AG09309 (cell line): ENCODE results near the gene IQCE.
"Not testable (repeated sequence)": the region's sequence is repeated elsewhere in the genome, so short reads cannot be mapped to it uniquely, and the experiment has no call there.

ENCODE experiments used
- DNase-seq: peaks from one replicate; pipeline ENCODE4 v3.0.0-alpha.2; 2010; ENCODE audit warnings: low read depth
- H3K4me3 ChIP-seq: 2 replicates; pipeline ENCODE4 v1.5.1; 2011; ENCODE audit warnings: mild to moderate bottlenecking, low read depth, low read length, moderate library complexity; ENCODE audit not compliant: control insufficient read depth
- TF ChIP-seq, protein P1 (sequence below): IDR thresholded peaks from 2 replicates; pipeline ENCODE4 v1.5.1; 2011; ENCODE audit warnings: mild to moderate bottlenecking, low read depth, low read length, inconsistent platforms; ENCODE audit not compliant: insufficient read depth, control insufficient read depth; ENCODE audit errors: missing control alignments

Gene IQCE

DNA sequence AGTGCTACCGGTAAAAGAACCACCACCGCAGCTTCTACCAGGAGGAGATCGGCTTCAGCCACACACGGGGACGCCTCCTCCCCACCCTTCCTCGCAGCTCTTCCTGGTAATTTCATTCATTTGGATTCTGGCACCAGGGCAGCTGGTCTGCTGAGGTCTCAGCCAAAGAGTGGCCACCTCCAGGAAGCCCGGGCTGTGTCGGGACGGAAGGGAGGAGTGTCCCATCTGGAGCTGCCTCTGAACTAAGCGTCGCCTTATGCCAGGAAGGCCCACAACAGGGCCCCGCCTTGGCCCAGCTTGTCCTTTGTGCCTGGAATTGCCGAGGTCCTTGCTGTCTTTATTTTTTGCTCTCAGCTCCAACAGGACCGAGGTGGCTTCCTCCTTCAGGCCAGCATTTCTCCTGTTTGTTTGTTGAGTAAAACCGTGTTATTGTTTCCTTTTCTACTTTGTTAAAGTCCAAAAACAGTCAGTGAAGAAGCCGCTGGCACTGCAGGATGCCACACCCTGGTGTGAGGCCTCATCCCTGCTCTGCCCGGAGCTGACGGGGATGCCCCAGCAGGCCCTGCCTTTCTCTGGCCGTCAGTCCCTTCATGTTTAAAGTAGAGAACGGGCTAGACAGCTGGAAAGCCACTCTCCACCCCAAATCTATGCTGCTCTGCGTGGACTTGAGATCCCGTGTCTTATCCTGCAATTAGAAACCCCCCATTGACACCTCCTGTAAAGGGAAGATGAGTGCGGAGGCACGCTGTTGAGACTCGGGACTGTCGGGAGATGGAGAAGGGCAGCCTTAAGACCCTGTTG is 48.5 kb downstream of the IQCE start:
- DNase-seq: no peak
- TF ChIP-seq, protein P1, sequence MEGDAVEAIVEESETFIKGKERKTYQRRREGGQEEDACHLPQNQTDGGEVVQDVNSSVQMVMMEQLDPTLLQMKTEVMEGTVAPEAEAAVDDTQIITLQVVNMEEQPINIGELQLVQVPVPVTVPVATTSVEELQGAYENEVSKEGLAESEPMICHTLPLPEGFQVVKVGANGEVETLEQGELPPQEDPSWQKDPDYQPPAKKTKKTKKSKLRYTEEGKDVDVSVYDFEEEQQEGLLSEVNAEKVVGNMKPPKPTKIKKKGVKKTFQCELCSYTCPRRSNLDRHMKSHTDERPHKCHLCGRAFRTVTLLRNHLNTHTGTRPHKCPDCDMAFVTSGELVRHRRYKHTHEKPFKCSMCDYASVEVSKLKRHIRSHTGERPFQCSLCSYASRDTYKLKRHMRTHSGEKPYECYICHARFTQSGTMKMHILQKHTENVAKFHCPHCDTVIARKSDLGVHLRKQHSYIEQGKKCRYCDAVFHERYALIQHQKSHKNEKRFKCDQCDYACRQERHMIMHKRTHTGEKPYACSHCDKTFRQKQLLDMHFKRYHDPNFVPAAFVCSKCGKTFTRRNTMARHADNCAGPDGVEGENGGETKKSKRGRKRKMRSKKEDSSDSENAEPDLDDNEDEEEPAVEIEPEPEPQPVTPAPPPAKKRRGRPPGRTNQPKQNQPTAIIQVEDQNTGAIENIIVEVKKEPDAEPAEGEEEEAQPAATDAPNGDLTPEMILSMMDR: no peak
- H3K4me3 ChIP-seq: no peak overlapping the region

DNA sequence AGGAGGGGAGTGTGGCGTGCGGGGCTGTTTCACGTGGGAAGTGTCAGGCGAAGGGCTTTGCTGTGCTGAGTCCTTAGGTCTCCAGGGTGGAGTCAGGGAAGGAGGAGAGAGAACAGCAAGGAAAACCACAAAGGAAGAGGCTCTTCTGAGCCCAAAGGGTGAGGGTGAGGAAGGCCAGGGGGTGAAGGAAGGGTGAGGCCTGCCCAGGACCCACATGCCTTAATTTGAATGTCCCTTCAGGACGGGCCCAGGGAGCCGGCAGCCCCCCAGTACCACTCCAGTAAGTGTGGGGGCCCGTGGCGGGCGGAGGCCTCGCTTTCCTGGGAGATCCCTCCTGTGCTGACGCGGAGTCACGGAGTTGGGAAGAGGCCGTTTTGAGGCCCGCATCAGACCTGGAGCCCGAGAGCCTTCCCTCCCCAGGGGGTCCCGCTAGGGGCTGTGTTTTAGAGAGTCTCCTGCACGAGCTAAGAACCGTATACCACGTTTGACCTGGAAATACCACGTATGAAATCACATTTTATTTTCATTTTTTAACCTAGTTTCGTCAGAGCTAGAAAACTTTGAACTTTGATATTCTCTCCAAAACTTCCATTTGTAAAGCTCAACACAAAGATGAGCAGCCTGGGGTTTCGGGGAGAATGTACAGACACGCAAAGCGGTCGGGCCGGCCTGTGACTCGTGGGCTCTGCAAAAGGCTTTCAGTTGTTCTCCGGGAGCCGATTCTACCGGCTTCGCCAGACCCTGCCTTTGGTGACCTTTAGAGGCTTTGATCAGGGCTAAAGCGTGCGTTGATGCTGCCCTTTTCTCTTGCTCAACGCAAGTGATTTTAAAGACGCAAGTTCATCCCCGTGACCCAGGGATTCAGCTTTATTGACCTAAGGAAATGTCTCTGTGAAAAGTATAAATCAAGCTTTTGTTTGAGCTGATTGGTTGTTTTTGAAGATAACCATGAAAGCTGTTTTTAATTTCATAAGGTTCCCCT is 49.4 kb downstream of the IQCE start:
- no peak for DNase-seq
- no peak overlapping the region for H3K4me3 ChIP-seq
- TF ChIP-seq, protein P1: no peak

DNA sequence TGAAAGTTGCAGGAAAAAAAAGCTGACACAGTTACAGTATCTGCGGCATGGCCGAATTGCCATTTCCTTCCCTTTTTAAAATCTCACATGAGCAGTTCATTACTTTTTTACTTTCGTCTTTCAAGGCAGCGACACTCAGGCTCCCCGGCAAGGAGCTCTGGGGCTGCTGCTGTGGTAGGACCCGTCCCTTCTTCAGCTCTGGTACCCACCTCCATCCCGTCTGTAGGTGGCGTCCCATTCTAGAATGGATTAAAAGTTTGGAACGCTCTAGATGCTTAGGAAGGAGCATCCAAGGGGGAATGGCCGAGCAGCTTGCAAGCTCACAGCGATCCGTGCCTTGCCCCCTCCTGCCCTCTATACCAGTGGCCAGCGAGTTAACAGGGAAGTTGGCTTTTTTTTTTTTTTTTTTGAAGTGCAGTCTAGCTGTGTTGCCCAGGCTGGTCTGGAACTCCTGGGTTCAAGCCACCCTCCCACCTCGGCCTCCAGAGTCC is 50.2 kb downstream of the IQCE start:
- DNase-seq: no peak
- H3K4me3 ChIP-seq: no peak overlapping the region
- TF ChIP-seq, protein P1: peak; percentile 48

DNA sequence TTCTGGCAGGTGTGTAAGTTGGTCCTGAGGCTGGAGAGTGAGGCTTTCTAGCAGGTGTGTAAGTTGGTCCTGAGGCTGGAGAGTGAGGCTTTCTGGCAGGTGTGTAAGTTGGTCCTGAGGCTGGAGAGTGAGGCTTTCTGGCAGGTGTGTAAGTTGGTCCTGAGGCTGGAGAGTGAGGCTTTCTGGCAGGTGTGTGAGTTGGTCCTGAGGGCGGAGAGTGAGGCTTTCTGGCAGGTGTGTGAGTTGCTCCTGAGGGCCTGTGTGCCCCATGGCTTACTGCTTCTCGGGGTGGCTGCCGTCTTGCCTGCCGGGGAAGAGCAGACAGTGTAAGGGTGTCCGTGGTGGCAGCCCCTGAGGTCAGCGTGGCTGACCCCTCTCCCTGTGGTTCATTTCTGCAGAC is 50.9 kb downstream of the IQCE start:
- DNase-seq: not testable (repeated sequence)

DNA sequence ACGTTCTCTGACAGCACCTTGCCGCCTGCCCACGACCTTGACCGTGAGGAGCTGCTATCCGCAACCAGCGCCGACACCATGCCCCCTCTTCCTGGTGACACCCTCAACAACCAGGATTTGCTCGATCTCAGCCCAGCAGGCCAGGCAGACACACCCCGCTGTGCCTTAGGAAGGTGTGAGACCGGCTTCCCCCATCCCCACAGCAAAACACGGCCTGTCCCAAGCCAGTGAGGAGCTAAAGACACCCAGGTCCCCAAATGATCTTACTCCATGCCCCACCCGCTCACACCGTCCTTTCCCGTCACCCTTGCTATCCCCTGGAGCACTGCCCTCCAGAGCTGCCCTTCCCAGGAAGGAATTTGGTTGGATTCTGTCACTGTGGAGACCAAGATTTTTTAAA is 51.7 kb downstream of the IQCE start:
- TF ChIP-seq, protein P1: no peak
- no peak overlapping the region for H3K4me3 ChIP-seq
- DNase-seq: no peak

More for the DNA sequence above, 50.9 kb downstream of the IQCE start:
- not testable (repeated sequence) for H3K4me3 ChIP-seq

DNA sequence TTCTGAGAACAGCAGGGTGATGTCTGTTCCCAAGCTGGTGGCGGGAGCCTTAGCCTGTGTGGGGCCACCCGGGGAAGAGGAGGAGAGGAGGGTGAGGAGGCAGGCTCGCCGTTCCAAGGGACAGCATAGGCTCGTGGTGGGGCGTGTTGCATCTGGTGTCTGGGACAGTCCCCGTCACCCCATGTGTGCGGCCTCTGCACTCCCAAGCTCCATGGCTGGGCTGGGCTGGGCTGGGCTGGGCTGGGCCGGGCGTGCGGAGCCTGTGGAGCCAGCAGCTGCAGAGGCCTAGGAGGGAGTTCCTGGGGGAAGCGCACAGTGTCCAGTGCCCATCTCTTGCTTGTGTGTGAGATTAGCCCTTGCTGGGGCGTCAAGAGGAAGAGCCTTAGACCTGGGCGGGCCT is 52.1 kb downstream of the IQCE start:
- DNase-seq: no peak
- TF ChIP-seq, protein P1: no peak

More for the DNA sequence above, 52.1 kb downstream of the IQCE start:
- H3K4me3 ChIP-seq: no peak overlapping the region
